Caco-2 (cell line): Measurements from ENCODE around the gene PLA2G2D. TPM values are rescaled to one million over a fixed set of nuclear protein-coding genes. Genes with fewer than 3 reads are reported as not detected.

Source experiments
- BruUV-seq: library from RNA; stranded (reverse); fragments of 400-500 nt; replicated peaks from 2 replicates; lab custom pipeline; 2021; lab: Mats Ljungman, UMichigan
- CTCF ChIA-PET: fragments of 300-600 bp; sonication (Branson Sonifier 250); formaldehyde crosslinking; loops from one replicate; lab custom pipeline; 2022; ENCODE audit warnings: antibody characterized with exemption; lab: Charles Lee
- POLR2A ChIA-PET: fragments of 300-600 bp; sonication (Branson Sonifier 250); formaldehyde crosslinking; loops from one replicate; lab custom pipeline; 2022; ENCODE audit warnings: antibody characterized with exemption; lab: Charles Lee
- DNase-seq, 2 experiments: peaks; one replicate each; pipeline versions ENCODE4 v3.0.0 to v3.0.0-alpha.2; 2020 to 2022
- H3K27me3 ChIP-seq: replicated peaks from 2 replicates; pipeline ENCODE4 v1.6.0; 2011; ENCODE audit warnings: low read length; ENCODE audit not compliant: control insufficient read depth, insufficient read depth
- H3K36me3 ChIP-seq: 2 replicates; pipeline ENCODE4 v1.5.1; 2011; ENCODE audit warnings: low read length; ENCODE audit not compliant: control insufficient read depth, insufficient read depth
- H3K4me1 ChIP-seq: fragments of 250-450 bp; sonication (Bioruptor Pico); 2 replicates; pipeline ENCODE4 v1.5.1; 2020; ENCODE audit warnings: mild to moderate bottlenecking
- H3K4me3 ChIP-seq: 2 replicates; pipeline ENCODE4 v1.5.1; 2011; ENCODE audit warnings: low read depth, mild to moderate bottlenecking, control low read depth, low read length
- H3K9me3 ChIP-seq: fragments of 250-450 bp; sonication (Bioruptor Pico); 2 replicates; pipeline ENCODE4 v1.5.1; 2020; ENCODE audit warnings: mild to moderate bottlenecking, moderate library complexity
- H3K27ac Mint-ChIP-seq: one replicate; pipeline ENCODE4 v1.8.0; 2022; ENCODE audit warnings: mixed read lengths; ENCODE audit not compliant: unreplicated experiment
- H3K27me3 Mint-ChIP-seq: one replicate; pipeline ENCODE4 v1.8.0; 2022; ENCODE audit warnings: mixed read lengths; ENCODE audit not compliant: insufficient read depth, unreplicated experiment
- H3K36me3 Mint-ChIP-seq: one replicate; pipeline ENCODE4 v1.8.0; 2022; ENCODE audit warnings: mild to moderate bottlenecking, mixed read lengths; ENCODE audit not compliant: insufficient read depth, unreplicated experiment
- H3K4me1 Mint-ChIP-seq: one replicate; pipeline ENCODE4 v1.8.0; 2022; ENCODE audit warnings: low read depth, mixed read lengths; ENCODE audit not compliant: unreplicated experiment
- H3K4me3 Mint-ChIP-seq: one replicate; pipeline ENCODE4 v1.8.0; 2022; ENCODE audit warnings: mild to moderate bottlenecking, moderate library complexity, mixed read lengths; ENCODE audit not compliant: unreplicated experiment
- H3K9me3 Mint-ChIP-seq: one replicate; pipeline ENCODE4 v1.8.0; 2022; ENCODE audit warnings: mixed read lengths; ENCODE audit not compliant: unreplicated experiment
- intact Hi-C: fragments of 100-400 bp; cut with micrococcal nuclease; formaldehyde crosslinking; loops from one replicate; pipeline ENCODE4 v1.10.0; 2022; ENCODE audit not compliant: unreplicated experiment
- total RNA-seq: library from RNA; stranded (reverse); gene quantifications from 2 replicates; pipeline ENCODE4 v1.2.3, GENCODE V29; 2022
- TF ChIP-seq, protein P1 (sequence below), 2 experiments: fragments of 200-600 bp in 1 of 2; IDR thresholded peaks; 1 replicate in 1 of 2; 2 replicates in 1 of 2; pipeline versions ENCODE4 v1.5.1 to v1.8.0; 2011 to 2022; ENCODE audit warnings: antibody characterized with exemption in 1 of 2, control low read depth in 1 of 2, inconsistent platforms in 1 of 2, low read depth in 1 of 2, low read length in 1 of 2, mild to moderate bottlenecking in 1 of 2, moderate library complexity in 1 of 2; ENCODE audit not compliant: insufficient read depth in 1 of 2, severe bottlenecking in 1 of 2, unreplicated experiment in 1 of 2

PLA2G2D gene
- total RNA-seq, 1 experiment from 2014 or later = not detected

DNA sequence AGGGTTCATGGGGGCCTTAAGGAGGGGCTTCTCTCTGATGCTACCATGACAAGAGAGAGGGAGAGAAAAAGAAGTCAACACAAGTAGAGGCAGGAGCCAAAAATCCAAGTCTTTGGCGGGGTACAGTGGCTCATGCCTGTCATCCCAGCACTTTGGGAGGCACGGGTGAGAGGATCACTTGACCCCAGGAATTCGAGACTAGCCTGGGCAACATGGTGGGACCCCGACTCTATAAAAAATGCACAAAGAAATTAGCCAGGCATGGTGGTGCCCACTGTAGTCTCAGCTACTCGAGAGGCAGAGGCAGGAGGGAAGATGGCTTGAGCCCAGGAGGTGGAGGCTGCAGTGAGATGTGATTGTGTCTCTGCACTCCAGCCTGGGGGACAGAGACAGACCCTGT, 40.6 kb downstream of the PLA2G2D start:
- H3K4me3 Mint-ChIP-seq = no peak overlapping the region
- ChIA-PET POLR2A (no interaction called here), CTCF (interaction anchor here (0.7 kb wide), 1 partner anchor 188 kb away, joined by 5 read pairs; no protein-coding TSS in a partner anchor)
- H3K4me1 Mint-ChIP-seq = no peaks in the 10 kb centered on the region
- H3K36me3 Mint-ChIP-seq = no peaks in the 10 kb centered on the region
- no peak overlapping the region for H3K4me3 ChIP-seq
- no peak overlapping the region for H3K27ac Mint-ChIP-seq
- no peaks in the 10 kb centered on the region for H3K36me3 ChIP-seq
- no peaks in the 10 kb centered on the region for H3K27me3 ChIP-seq
- TF ChIP-seq, protein P1, sequence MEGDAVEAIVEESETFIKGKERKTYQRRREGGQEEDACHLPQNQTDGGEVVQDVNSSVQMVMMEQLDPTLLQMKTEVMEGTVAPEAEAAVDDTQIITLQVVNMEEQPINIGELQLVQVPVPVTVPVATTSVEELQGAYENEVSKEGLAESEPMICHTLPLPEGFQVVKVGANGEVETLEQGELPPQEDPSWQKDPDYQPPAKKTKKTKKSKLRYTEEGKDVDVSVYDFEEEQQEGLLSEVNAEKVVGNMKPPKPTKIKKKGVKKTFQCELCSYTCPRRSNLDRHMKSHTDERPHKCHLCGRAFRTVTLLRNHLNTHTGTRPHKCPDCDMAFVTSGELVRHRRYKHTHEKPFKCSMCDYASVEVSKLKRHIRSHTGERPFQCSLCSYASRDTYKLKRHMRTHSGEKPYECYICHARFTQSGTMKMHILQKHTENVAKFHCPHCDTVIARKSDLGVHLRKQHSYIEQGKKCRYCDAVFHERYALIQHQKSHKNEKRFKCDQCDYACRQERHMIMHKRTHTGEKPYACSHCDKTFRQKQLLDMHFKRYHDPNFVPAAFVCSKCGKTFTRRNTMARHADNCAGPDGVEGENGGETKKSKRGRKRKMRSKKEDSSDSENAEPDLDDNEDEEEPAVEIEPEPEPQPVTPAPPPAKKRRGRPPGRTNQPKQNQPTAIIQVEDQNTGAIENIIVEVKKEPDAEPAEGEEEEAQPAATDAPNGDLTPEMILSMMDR (IDR thresholded peaks at IDR 0.05; ENCODE audit: insufficient read depth in 1 of 2, low read depth in 1 of 2, low read length in 1 of 2, severe bottlenecking in 1 of 2, unreplicated experiment in 1 of 2) = no peak
- intact Hi-C loops = no loop called here
- H3K9me3 Mint-ChIP-seq = no peaks in the 10 kb centered on the region
- DNase-seq = no peak
- no peaks in the 10 kb centered on the region for H3K27me3 Mint-ChIP-seq
- no peaks in the 10 kb centered on the region for H3K9me3 ChIP-seq
- H3K4me1 ChIP-seq = peaks cover 11% of the 10 kb centered on the region
- no TSS peak for BruUV-seq

DNA sequence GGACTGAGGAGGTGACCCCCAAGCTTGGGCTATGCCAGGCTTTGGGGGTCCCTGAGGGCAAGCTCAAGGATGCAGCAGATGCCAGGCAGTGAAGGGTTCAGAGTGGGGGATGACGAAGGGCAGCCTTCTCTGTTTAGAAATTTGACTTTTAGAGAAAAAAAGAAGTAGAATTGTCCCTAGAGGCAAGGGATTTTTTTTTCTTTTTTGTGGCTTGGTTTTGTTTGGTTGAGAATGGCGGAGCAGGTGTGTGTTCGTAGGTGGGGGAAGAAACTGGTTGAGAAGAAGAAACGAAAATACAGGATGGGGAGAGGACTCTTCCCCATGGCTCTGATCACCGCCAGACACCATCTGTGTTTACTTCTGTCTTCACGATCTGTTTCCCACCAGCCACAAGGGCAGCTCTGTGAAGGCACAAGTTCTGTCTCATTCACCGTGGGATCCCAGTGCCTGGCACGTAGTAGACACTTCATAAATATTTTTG, 41.1 kb downstream of the PLA2G2D start:
- no peaks in the 10 kb centered on the region for H3K4me1 Mint-ChIP-seq
- H3K4me3 Mint-ChIP-seq = no peak overlapping the region
- no peak overlapping the region for H3K27ac Mint-ChIP-seq
- H3K36me3 ChIP-seq = no peaks in the 10 kb centered on the region
- H3K9me3 Mint-ChIP-seq = no peaks in the 10 kb centered on the region
- H3K4me1 ChIP-seq = peaks cover 6% of the 10 kb centered on the region
- no peaks in the 10 kb centered on the region for H3K9me3 ChIP-seq
- ChIA-PET CTCF (interaction anchor here (0.7 kb wide), 1 partner anchor 187 kb away, joined by 5 read pairs; no protein-coding TSS in a partner anchor), POLR2A (no interaction called here)
- intact Hi-C loops = no loop called here
- DNase-seq = no peak
- no peaks in the 10 kb centered on the region for H3K36me3 Mint-ChIP-seq
- H3K27me3 ChIP-seq = no peaks in the 10 kb centered on the region
- no peaks in the 10 kb centered on the region for H3K27me3 Mint-ChIP-seq
- no TSS peak for BruUV-seq
- no peak overlapping the region for H3K4me3 ChIP-seq
- TF ChIP-seq, protein P1 (IDR thresholded peaks at IDR 0.05; ENCODE audit: insufficient read depth in 1 of 2, low read depth in 1 of 2, low read length in 1 of 2, severe bottlenecking in 1 of 2, unreplicated experiment in 1 of 2) = no peak

DNA sequence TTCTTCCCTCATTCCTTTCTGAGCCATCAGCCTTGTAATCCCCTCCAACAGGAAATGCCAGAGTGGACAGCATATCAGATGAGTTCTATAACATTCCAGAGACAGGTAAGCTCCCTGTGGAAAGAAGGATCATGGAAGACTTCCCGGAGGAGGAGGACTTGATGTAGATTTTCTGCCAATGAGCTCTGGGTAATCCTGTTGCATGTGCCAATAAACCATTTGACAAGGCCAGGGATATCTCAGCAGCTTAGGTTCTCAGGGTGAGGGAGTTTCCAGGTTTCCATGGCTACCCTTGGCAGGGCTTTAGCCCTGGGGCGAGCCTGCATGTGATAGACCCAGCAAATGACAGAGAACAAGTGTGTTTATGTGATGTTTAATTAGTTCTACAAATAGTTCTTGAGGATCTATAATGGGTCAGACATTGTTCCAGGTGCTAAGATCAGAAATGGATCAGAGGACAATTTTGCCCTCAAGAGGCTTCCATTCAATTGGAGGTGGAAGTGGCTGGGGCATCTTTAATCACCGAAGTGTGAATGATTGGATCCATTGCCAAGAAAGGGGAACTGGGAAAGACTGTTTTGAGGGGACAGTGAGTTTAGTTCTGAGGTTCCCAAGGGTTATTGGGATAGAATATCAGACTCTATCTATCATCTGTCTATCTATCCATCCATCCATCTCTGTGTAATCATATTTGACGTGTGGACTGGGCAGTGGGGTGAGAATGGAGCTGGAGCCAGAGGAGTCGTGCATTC, 42.5 kb downstream of the PLA2G2D start:
- ChIA-PET CTCF (no interaction called here), POLR2A (no interaction called here)
- no peaks in the 10 kb centered on the region for H3K9me3 ChIP-seq
- no peak overlapping the region for H3K4me3 Mint-ChIP-seq
- no peak overlapping the region for H3K4me3 ChIP-seq
- H3K27ac Mint-ChIP-seq = no peak overlapping the region
- TF ChIP-seq, protein P1 (IDR thresholded peaks at IDR 0.05; ENCODE audit: insufficient read depth in 1 of 2, low read depth in 1 of 2, low read length in 1 of 2, severe bottlenecking in 1 of 2, unreplicated experiment in 1 of 2) = no peak
- BruUV-seq = no TSS peak
- DNase-seq = no peak
- H3K27me3 ChIP-seq = no peaks in the 10 kb centered on the region
- no peaks in the 10 kb centered on the region for H3K36me3 Mint-ChIP-seq
- no peaks in the 10 kb centered on the region for H3K36me3 ChIP-seq
- H3K4me1 ChIP-seq = no peaks in the 10 kb centered on the region
- H3K9me3 Mint-ChIP-seq = no peaks in the 10 kb centered on the region
- intact Hi-C loops = no loop called here
- H3K4me1 Mint-ChIP-seq = no peaks in the 10 kb centered on the region
- no peaks in the 10 kb centered on the region for H3K27me3 Mint-ChIP-seq
